SK-N-SH (cell line): Measurements from ENCODE around the gene SMARCD1.

Experiments
- GATA2 ChIP-seq: sonication (generic); formaldehyde crosslinking; IDR thresholded peaks from 2 replicates; pipeline ENCODE4 v1.5.0; 2020; ENCODE audit warnings: mild to moderate bottlenecking, missing genetic modification reagents
- RFX5 ChIP-seq: IDR thresholded peaks from 2 replicates; pipeline ENCODE4 v1.6.1; 2012; ENCODE audit warnings: mild to moderate bottlenecking, improper control_type of control experiment, low read length
- TF ChIP-seq, protein P1 (sequence below): fragments of 200-600 bp; sonication (generic); IDR thresholded peaks from 2 replicates; pipeline ENCODE4 v1.6.1; 2017; ENCODE audit warnings: antibody characterized with exemption, mild to moderate bottlenecking, moderate library complexity

DNA sequence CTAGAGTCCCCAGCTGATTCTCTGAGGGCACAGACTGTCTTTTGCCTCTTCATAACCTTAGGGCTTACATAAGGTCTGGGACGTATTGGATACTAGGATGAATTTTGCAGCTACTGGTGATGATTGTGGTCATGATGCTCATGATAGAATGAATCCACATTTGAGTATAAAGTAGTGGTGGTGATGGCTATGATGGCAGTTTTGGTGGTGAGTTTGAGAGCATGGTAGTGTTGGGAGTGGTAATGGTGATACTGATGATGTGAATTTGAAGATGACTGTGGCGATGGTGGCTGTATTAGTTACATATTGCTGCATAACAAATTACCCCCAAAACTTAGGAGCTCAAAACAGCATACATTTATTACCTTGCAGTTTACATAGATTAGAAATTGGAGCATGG lies 41.8 kb upstream of the SMARCD1 start:
- TF ChIP-seq, protein P1, sequence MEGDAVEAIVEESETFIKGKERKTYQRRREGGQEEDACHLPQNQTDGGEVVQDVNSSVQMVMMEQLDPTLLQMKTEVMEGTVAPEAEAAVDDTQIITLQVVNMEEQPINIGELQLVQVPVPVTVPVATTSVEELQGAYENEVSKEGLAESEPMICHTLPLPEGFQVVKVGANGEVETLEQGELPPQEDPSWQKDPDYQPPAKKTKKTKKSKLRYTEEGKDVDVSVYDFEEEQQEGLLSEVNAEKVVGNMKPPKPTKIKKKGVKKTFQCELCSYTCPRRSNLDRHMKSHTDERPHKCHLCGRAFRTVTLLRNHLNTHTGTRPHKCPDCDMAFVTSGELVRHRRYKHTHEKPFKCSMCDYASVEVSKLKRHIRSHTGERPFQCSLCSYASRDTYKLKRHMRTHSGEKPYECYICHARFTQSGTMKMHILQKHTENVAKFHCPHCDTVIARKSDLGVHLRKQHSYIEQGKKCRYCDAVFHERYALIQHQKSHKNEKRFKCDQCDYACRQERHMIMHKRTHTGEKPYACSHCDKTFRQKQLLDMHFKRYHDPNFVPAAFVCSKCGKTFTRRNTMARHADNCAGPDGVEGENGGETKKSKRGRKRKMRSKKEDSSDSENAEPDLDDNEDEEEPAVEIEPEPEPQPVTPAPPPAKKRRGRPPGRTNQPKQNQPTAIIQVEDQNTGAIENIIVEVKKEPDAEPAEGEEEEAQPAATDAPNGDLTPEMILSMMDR = no peak
- TF ChIP-seq GATA2 (CRISPR knock-in tag) = no peak
- no peak for TF ChIP-seq RFX5
